ENCODE data around the gene PABPN1L. TPM values are rescaled to one million over a fixed set of nuclear protein-coding genes. Genes with fewer than 3 reads are reported as not detected.

Gene PABPN1L
- total RNA-seq, 1 donor from 2014 or later, result not detected

- H3K4me3 ChIP-seq, result no peak overlapping the region
- H3K4me2 ChIP-seq, result no peak overlapping the region
- H3K27ac Mint-ChIP-seq, result no peak overlapping the region
- H3K4me1 ChIP-seq, result peaks cover 7% of the 10 kb centered on the region
- no peak for DNase-seq (ENCODE audit: low spot score)
- no peaks in the 10 kb centered on the region for H3K79me2 ChIP-seq (ENCODE audit: low read depth)
- H3K27ac ChIP-seq, result no peak overlapping the region
- no peak overlapping the region for H2AFZ ChIP-seq (replicated peaks)
- H3K9me3 Mint-ChIP-seq, result peaks cover 2% of the 10 kb centered on the region
- no peak for TF ChIP-seq EZH2phosphoT487 (IDR thresholded peaks at IDR 0.05)
- no peak for TF ChIP-seq EZH2 (IDR thresholded peaks at IDR 0.05)
- TF ChIP-seq, protein P1, sequence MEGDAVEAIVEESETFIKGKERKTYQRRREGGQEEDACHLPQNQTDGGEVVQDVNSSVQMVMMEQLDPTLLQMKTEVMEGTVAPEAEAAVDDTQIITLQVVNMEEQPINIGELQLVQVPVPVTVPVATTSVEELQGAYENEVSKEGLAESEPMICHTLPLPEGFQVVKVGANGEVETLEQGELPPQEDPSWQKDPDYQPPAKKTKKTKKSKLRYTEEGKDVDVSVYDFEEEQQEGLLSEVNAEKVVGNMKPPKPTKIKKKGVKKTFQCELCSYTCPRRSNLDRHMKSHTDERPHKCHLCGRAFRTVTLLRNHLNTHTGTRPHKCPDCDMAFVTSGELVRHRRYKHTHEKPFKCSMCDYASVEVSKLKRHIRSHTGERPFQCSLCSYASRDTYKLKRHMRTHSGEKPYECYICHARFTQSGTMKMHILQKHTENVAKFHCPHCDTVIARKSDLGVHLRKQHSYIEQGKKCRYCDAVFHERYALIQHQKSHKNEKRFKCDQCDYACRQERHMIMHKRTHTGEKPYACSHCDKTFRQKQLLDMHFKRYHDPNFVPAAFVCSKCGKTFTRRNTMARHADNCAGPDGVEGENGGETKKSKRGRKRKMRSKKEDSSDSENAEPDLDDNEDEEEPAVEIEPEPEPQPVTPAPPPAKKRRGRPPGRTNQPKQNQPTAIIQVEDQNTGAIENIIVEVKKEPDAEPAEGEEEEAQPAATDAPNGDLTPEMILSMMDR (IDR thresholded peaks at IDR 0.05), result no peak
- no peaks in the 10 kb centered on the region for H4K20me1 ChIP-seq (ENCODE audit: low read depth)
- H3K36me3 Mint-ChIP-seq, result no peaks in the 10 kb centered on the region
- no peak overlapping the region for H3K9ac ChIP-seq
- no peak overlapping the region for H3K4me3 Mint-ChIP-seq
- H3K36me3 ChIP-seq, result no peaks in the 10 kb centered on the region
- peaks cover 39% of the 10 kb centered on the region for H3K4me1 Mint-ChIP-seq
- peaks cover 10% of the 10 kb centered on the region for H3K27me3 Mint-ChIP-seq (ENCODE audit: insufficient read depth, low read depth)
- peaks cover 13% of the 10 kb centered on the region for H3F3A ChIP-seq (ENCODE audit: low read depth)
- no peaks in the 10 kb centered on the region for H3K27me3 ChIP-seq
- H3K9me3 ChIP-seq (ENCODE audit: low read depth), result no peaks in the 10 kb centered on the region
Measured at GRCh38 chr16:88913870-88914269, 47.4 kb upstream of the PABPN1L start.

- Histone ChIP-seq H3K36me3 (no peaks in the 10 kb centered on the region), H4K20me1 (ENCODE audit: low read depth) (no peaks in the 10 kb centered on the region), H3K4me1 (peaks cover 7% of the 10 kb centered on the region), H3K9ac (no peak overlapping the region), H3K79me2 (ENCODE audit: low read depth) (no peaks in the 10 kb centered on the region), H3K9me3 (ENCODE audit: low read depth) (no peaks in the 10 kb centered on the region), H3K4me2 (no peak overlapping the region), H2AFZ (replicated peaks) (no peak overlapping the region), H3K4me3 (no peak overlapping the region), H3K27ac (no peak overlapping the region), H3K27me3 (no peaks in the 10 kb centered on the region), H3F3A (ENCODE audit: low read depth) (peaks cover 13% of the 10 kb centered on the region)
- Mint-ChIP-seq H3K27ac (no peak overlapping the region), H3K36me3 (no peaks in the 10 kb centered on the region), H3K4me1 (peaks cover 37% of the 10 kb centered on the region), H3K4me3 (no peak overlapping the region), H3K9me3 (peaks cover 2% of the 10 kb centered on the region), H3K27me3 (ENCODE audit: insufficient read depth, low read depth) (peaks cover 10% of the 10 kb centered on the region)
- TF ChIP-seq EZH2 (IDR thresholded peaks at IDR 0.05), result no peak
- TF ChIP-seq, protein P1 (IDR thresholded peaks at IDR 0.05), result no peak
- TF ChIP-seq EZH2phosphoT487 (IDR thresholded peaks at IDR 0.05), result no peak
- no peak for DNase-seq (ENCODE audit: low spot score)
Measured at GRCh38 chr16:88913001-88913612, 46.6 kb upstream of the PABPN1L start.

DNA sequence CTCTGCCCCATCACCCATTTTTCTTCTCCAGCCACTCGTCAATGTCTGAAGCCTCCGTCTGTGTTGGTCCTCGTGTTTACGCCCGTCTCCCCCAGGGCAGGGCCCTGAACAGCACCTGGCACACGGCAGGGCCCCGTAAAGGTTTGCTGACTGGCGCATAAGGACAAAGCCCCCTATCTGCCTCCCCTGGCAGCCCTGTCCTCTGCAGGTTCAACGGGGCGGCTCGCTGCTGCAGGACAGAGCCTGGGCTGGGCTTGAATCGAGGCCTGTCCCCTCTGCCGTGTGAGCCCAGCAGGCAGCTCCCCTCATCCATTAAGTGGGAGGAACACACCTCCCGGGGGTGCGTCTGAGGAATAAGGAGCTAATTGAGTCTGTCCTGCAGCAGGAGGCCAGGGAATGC lies 46.1 kb upstream of the PABPN1L start:
- Histone ChIP-seq H3K9ac (no peak overlapping the region), H2AFZ (replicated peaks) (no peak overlapping the region), H3K4me1 (peaks cover 7% of the 10 kb centered on the region), H3K4me3 (no peak overlapping the region), H3K27me3 (no peaks in the 10 kb centered on the region), H4K20me1 (ENCODE audit: low read depth) (no peaks in the 10 kb centered on the region), H3K27ac (no peak overlapping the region), H3K4me2 (no peak overlapping the region), H3K79me2 (ENCODE audit: low read depth) (no peaks in the 10 kb centered on the region), H3K36me3 (no peaks in the 10 kb centered on the region), H3F3A (ENCODE audit: low read depth) (peaks cover 13% of the 10 kb centered on the region), H3K9me3 (ENCODE audit: low read depth) (no peaks in the 10 kb centered on the region)
- Mint-ChIP-seq H3K4me1 (peaks cover 35% of the 10 kb centered on the region), H3K27ac (no peak overlapping the region), H3K4me3 (no peak overlapping the region), H3K36me3 (no peaks in the 10 kb centered on the region), H3K9me3 (peaks cover 2% of the 10 kb centered on the region), H3K27me3 (ENCODE audit: insufficient read depth, low read depth) (peaks cover 10% of the 10 kb centered on the region)
- DNase-seq (ENCODE audit: low spot score), result no peak
- TF ChIP-seq EZH2 (IDR thresholded peaks at IDR 0.05) (no peak), EZH2phosphoT487 (IDR thresholded peaks at IDR 0.05) (no peak)
- TF ChIP-seq, protein P1 (IDR thresholded peaks at IDR 0.05), result no peak

All from neural progenitor cell (in vitro differentiated cells).